ENCODE measurements around the gene MCMBP.
"Not testable (repeated sequence)": the region's sequence is repeated elsewhere in the genome, so short reads cannot be mapped to it uniquely, and the experiment has no call there.

- not testable (repeated sequence) for TF ChIP-seq EGR1 (IDR thresholded peaks at IDR 0.05; ENCODE audit: low read depth); POLR2A (IDR thresholded peaks at IDR 0.05; ENCODE audit: borderline replicate concordance, extremely low read depth, insufficient read depth, insufficient read length); ZNF274 (IDR thresholded peaks at IDR 0.05; ENCODE audit: low read depth, low read length); ZBTB33 (IDR thresholded peaks at IDR 0.05; ENCODE audit: extremely low read depth, insufficient replicate concordance, low read length); CTCF (IDR thresholded peaks at IDR 0.05 in 2 of 3, conservative IDR thresholded peaks at IDR 0.05 in 1 of 3; ENCODE audit: borderline replicate concordance in 1 of 3, insufficient read depth in 1 of 3, low read depth in 2 of 3, low read length in 2 of 3); EZH2 (IDR thresholded peaks at IDR 0.05); YY1 (IDR thresholded peaks at IDR 0.05; ENCODE audit: extremely low read depth, insufficient replicate concordance, low read depth, low read length); CEBPB (IDR thresholded peaks at IDR 0.05; ENCODE audit: low read depth); EZH2phosphoT487 (IDR thresholded peaks at IDR 0.05; ENCODE audit: borderline replicate concordance)
Measured at GRCh38 chr10:119869398-119869797, 3.2 kb downstream of the MCMBP start.
